IMR-90 (cell line): ENCODE results near the gene MRPL43.

Source experiments
- BHLHE40 ChIP-seq: fragments of 150-350 bp; IDR thresholded peaks from 2 replicates; pipeline ENCODE4 v1.6.1; 2016; ENCODE audit warnings: mild to moderate bottlenecking, low read depth, low read length
- CEBPB ChIP-seq: IDR thresholded peaks from 2 replicates; pipeline ENCODE4 v1.6.1; 2012; ENCODE audit warnings: low read depth, low read length, improper control_type of control experiment
- CHD1 ChIP-seq: IDR thresholded peaks from 2 replicates; pipeline ENCODE4 v1.6.1; 2012; ENCODE audit warnings: low read depth, low read length, improper control_type of control experiment
- CTCF ChIP-seq: conservative IDR thresholded peaks from 2 replicates; pipeline ENCODE4 v1.5.1; 2012; ENCODE audit warnings: mild to moderate bottlenecking, low read depth, low read length, improper control_type of control experiment
- FOS ChIP-seq: fragments of 150-350 bp; IDR thresholded peaks from 2 replicates; pipeline ENCODE4 v1.6.1; 2016; ENCODE audit warnings: low read depth, low read length
- MAZ ChIP-seq: IDR thresholded peaks from 2 replicates; pipeline ENCODE4 v1.6.1; 2012; ENCODE audit warnings: low read depth, mild to moderate bottlenecking, low read length, improper control_type of control experiment, moderate library complexity, borderline replicate concordance
- MXI1 ChIP-seq: IDR thresholded peaks from 2 replicates; pipeline ENCODE4 v1.6.1; 2012; ENCODE audit warnings: low read depth, mild to moderate bottlenecking, low read length, moderate library complexity, borderline replicate concordance
- POLR2A ChIP-seq: IDR thresholded peaks from 2 replicates; pipeline ENCODE4 v1.6.1; 2012; ENCODE audit warnings: mild to moderate bottlenecking, low read depth, low read length
- RAD21 ChIP-seq: IDR thresholded peaks from 2 replicates; pipeline ENCODE4 v1.6.1; 2012; ENCODE audit warnings: low read length, improper control_type of control experiment
- RCOR1 ChIP-seq: IDR thresholded peaks from 2 replicates; pipeline ENCODE4 v1.6.1; 2012; ENCODE audit warnings: mild to moderate bottlenecking, low read length, improper control_type of control experiment; ENCODE audit not compliant: insufficient replicate concordance
- RFX5 ChIP-seq: IDR thresholded peaks from 2 replicates; pipeline ENCODE4 v1.8.0; 2012; ENCODE audit warnings: low read depth, mild to moderate bottlenecking, low read length, moderate library complexity
- SMC3 ChIP-seq: fragments of 150-350 bp; IDR thresholded peaks from 2 replicates; pipeline ENCODE4 v1.6.1; 2016; ENCODE audit warnings: low read depth, mild to moderate bottlenecking, antibody characterized with exemption, low read length, moderate library complexity
- USF2 ChIP-seq: fragments of 150-350 bp; IDR thresholded peaks from 2 replicates; pipeline ENCODE4 v1.6.1; 2017; ENCODE audit warnings: mild to moderate bottlenecking, antibody characterized with exemption, low read length, low read depth

GRCh38 chr10:100995181-100995580 lies 7.9 kb upstream of the MRPL43 start:
- TF ChIP-seq POLR2A (no peak), RCOR1 (no peak), CTCF (no peak), USF2 (no peak), BHLHE40 (no peak), CHD1 (no peak), CEBPB (no peak), FOS (no peak), MXI1 (no peak), SMC3 (no peak), RFX5 (no peak), RAD21 (no peak), MAZ (no peak)
